SU-DHL-6 (cell line): ENCODE results near the gene CTNNA2.

Experiments
- EZH2phosphoT487 ChIP-seq: fragments of 200-600 bp; sonication (generic), shearing (Covaris generic); conservative IDR thresholded peaks from 2 replicates; pipeline ENCODE4 v1.6.1; 2018; ENCODE audit warnings: mild to moderate bottlenecking, antibody characterized with exemption, low read length, moderate library complexity, mixed read lengths
- TF ChIP-seq, protein P1 (sequence below): fragments of 200-600 bp; sonication (generic); IDR thresholded peaks from one replicate; pipeline ENCODE4 v1.5.1; 2017; ENCODE audit warnings: antibody characterized with exemption, mild to moderate bottlenecking, low read length, moderate library complexity; ENCODE audit not compliant: insufficient read depth, poor library complexity, severe bottlenecking

DNA sequence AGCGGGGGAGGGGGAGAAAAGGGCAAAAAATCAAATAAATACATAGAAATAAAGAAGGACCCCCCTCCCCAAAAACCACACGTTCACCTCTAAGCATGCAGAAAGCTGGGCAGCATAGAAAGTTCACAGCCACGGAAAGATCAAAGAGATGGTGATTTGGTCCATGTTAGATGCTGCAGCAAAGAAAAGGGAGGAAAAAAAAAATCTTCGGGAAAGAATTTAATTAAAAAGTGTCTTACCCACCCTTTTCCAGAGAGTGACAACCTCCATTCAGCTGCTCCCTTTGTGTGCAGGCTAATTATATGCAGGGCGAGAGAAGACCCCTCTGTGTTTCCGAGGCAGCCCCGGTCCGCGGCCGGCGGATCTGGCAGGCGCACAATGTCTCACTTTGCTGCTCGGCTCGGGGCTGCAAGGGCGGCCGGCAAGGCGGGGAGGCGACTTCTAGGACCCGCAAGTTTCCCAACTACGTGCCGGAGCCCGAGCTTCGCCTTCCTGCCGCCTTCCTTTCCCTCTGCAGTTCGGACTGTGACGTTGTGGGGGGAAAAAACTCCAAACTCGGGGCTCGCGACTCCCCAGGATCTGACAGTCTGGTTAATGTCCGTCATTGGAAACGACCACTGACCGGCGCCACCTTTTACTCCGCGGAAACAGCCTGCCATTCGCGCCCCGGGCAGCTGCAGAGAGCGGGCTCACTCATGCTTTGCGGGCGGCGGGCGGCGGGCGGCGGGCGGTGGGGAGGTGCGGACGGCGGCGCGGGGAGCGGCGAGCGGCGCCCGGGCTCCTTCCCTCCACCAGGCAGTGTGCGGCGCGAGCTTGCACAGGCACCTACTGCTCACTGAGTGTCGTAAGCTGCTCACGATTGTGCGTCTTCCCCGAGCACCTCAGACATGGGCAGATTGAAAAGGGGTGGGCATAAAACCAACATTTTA is 791.3 kb downstream of the CTNNA2 start, which contains the start of gene LRRTM1:
- TF ChIP-seq, protein P1, sequence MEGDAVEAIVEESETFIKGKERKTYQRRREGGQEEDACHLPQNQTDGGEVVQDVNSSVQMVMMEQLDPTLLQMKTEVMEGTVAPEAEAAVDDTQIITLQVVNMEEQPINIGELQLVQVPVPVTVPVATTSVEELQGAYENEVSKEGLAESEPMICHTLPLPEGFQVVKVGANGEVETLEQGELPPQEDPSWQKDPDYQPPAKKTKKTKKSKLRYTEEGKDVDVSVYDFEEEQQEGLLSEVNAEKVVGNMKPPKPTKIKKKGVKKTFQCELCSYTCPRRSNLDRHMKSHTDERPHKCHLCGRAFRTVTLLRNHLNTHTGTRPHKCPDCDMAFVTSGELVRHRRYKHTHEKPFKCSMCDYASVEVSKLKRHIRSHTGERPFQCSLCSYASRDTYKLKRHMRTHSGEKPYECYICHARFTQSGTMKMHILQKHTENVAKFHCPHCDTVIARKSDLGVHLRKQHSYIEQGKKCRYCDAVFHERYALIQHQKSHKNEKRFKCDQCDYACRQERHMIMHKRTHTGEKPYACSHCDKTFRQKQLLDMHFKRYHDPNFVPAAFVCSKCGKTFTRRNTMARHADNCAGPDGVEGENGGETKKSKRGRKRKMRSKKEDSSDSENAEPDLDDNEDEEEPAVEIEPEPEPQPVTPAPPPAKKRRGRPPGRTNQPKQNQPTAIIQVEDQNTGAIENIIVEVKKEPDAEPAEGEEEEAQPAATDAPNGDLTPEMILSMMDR = no peak
- no peak for TF ChIP-seq EZH2phosphoT487
